CD4-positive, alpha-beta memory T cell (primary cell): ENCODE results near the gene ULBP3. TPM values are rescaled to one million over a fixed set of nuclear protein-coding genes. Genes with fewer than 3 reads are reported as not detected.
"Not testable (repeated sequence)": the region's sequence is repeated elsewhere in the genome, so short reads cannot be mapped to it uniquely, and the experiment has no call there.

Source experiments
- CTCF ChIA-PET: fragments of 350-600 bp; sonication (Branson Sonifier 250); formaldehyde crosslinking; loops from one replicate; lab custom pipeline; 2021; ENCODE audit warnings: inconsistent platforms; ENCODE audit not compliant: partially characterized antibody; lab: Charles Lee
- POLR2A ChIA-PET: fragments of 350-600 bp; sonication (Branson Sonifier 250); formaldehyde crosslinking; loops from one replicate; lab custom pipeline; 2021; ENCODE audit not compliant: partially characterized antibody; lab: Charles Lee
- DNase-seq, 5 donors: peaks; one replicate each; pipeline versions ENCODE4 v3.0.0 to v3.0.0-alpha.2; 2020 to 2022; ENCODE audit warnings: mixed read lengths in 1 of 5
- H3K27ac ChIP-seq: one replicate; pipeline ENCODE4 v1.7.0; 2013; ENCODE audit warnings: low read depth, low read length
- H3K27me3 ChIP-seq: 2 replicates; pipeline ENCODE4 v1.7.0; 2013; ENCODE audit warnings: mild to moderate bottlenecking, low read length, moderate library complexity; ENCODE audit not compliant: insufficient read depth
- H3K36me3 ChIP-seq: 2 replicates; pipeline ENCODE4 v1.7.0; 2013; ENCODE audit warnings: mild to moderate bottlenecking, low read length, moderate library complexity; ENCODE audit not compliant: insufficient read depth
- H3K4me1 ChIP-seq: 2 replicates; pipeline ENCODE4 v1.7.0; 2013; ENCODE audit warnings: mild to moderate bottlenecking, low read length, moderate library complexity; ENCODE audit not compliant: insufficient read depth
- H3K4me3 ChIP-seq, 2 donors: one replicate each; pipeline ENCODE4 v1.7.0; 2013; ENCODE audit warnings: low read length in 2 of 2, mild to moderate bottlenecking in 1 of 2
- H3K9me3 ChIP-seq, 2 donors: one replicate each; pipeline ENCODE4 v1.7.0; 2013; ENCODE audit warnings: low read length in 2 of 2, control low read depth in 1 of 2; ENCODE audit not compliant: control insufficient read depth in 1 of 2
- H3K27ac Mint-ChIP-seq, 7 donors: one replicate each; pipeline ENCODE4 v1.8.0; 2020 to 2021; ENCODE audit warnings: mixed read lengths in 7 of 7, mild to moderate bottlenecking in 6 of 7, inconsistent platforms in 3 of 7, moderate library complexity in 3 of 7
- H3K27me3 Mint-ChIP-seq, 2 donors: one replicate each; pipeline ENCODE4 v1.8.0; 2020 to 2021; ENCODE audit warnings: mixed read lengths in 2 of 2
- H3K36me3 Mint-ChIP-seq, 2 donors: one replicate each; pipeline ENCODE4 v1.8.0; 2020 to 2021; ENCODE audit warnings: mixed read lengths in 2 of 2, inconsistent platforms in 1 of 2, mild to moderate bottlenecking in 1 of 2
- H3K4me1 Mint-ChIP-seq, 4 donors: one replicate each; pipeline ENCODE4 v1.8.0; 2020 to 2021; ENCODE audit warnings: mixed read lengths in 4 of 4, mild to moderate bottlenecking in 1 of 4
- H3K4me3 Mint-ChIP-seq, 8 donors: one replicate each; pipeline ENCODE4 v1.8.0; 2020 to 2021; ENCODE audit warnings: mixed read lengths in 8 of 8, mild to moderate bottlenecking in 7 of 8, moderate library complexity in 6 of 8, inconsistent platforms in 3 of 8
- H3K9me3 Mint-ChIP-seq, 8 donors: one replicate each; pipeline ENCODE4 v1.8.0; 2020 to 2021; ENCODE audit warnings: mixed read lengths in 8 of 8, mild to moderate bottlenecking in 5 of 8, inconsistent platforms in 3 of 8, moderate library complexity in 1 of 8
- intact Hi-C: fragments of 100-400 bp; cut with micrococcal nuclease; formaldehyde crosslinking; loops from one replicate; pipeline ENCODE4 v1.15.1; 2023
- polyA plus RNA-seq, 2 donors: library from polyadenylated mRNA; unstranded; fragments of 300-500 nt; fragmentation: Illumina TruSeq; gene quantifications; one replicate each; pipeline ENCODE4 v1.2.3, GENCODE V29; 2021
- total RNA-seq, 2 experiments: library from RNA; stranded (reverse); gene quantifications; one replicate each; pipeline ENCODE4 v1.2.3, GENCODE V29; 2021

ULBP3 gene
- total and polyA plus RNA-seq, 4 experiments from 2014 or later = 0.42 to 0.96 (median 0.48) TPM; not detected in 1

- Histone ChIP-seq H3K36me3 (no peaks in the 10 kb centered on the region), H3K4me3 (no peak overlapping the region), H3K4me1 (peaks cover 18% of the 10 kb centered on the region), H3K9me3 (no peaks in the 10 kb centered on the region), H3K27ac (no peak overlapping the region), H3K27me3 (no peaks in the 10 kb centered on the region)
- intact Hi-C loops = no loop called here
- Mint-ChIP-seq H3K36me3 (peaks cover 0 to 7% of the 10 kb centered on the region in 2 donors), H3K4me3 (peak overlapping the region in 3 of 8 donors; percentile 17 to 57 (median 28)), H3K4me1 (peaks cover 8 to 30% (median 18%) of the 10 kb centered on the region in 4 donors), H3K27ac (peak overlapping the region in 1 of 7 donors; percentile 72), H3K27me3 (peaks cover 1 to 7% of the 10 kb centered on the region in 2 donors), H3K9me3 (no peaks in the 10 kb centered on the region)
- POLR2A ChIA-PET = interaction anchor here (0.7 to 1.1 kb wide), 2 partner anchors 10 to 746 kb away, joined by 3 read pairs; no protein-coding TSS in a partner anchor
- CTCF ChIA-PET = interaction anchor here (0.7 to 7.6 kb wide), 16 partner anchors 10 to 1459 kb away, joined by 3 to 56 read pairs (median 4); no protein-coding TSS in a partner anchor
- DNase-seq = no peak
Measured at GRCh38 chr6:150070236-150070818, 1.4 kb upstream of the ULBP3 start.

GRCh38 chr6:150069706-150070105 is 785 bp upstream of the ULBP3 start:
- Mint-ChIP-seq H3K4me1 (peaks cover 8 to 30% (median 18%) of the 10 kb centered on the region in 4 donors), H3K9me3 (no peaks in the 10 kb centered on the region), H3K27ac (peak overlapping the region in 2 of 7 donors; percentile 23 to 72), H3K4me3 (peak overlapping the region in 4 of 8 donors; percentile 17 to 92 (median 50)), H3K27me3 (peaks cover 0 to 7% of the 10 kb centered on the region in 2 donors), H3K36me3 (peaks cover 0 to 13% of the 10 kb centered on the region in 2 donors)
- H3K36me3 ChIP-seq = no peaks in the 10 kb centered on the region
- intact Hi-C loops = loop anchor here (2.0 kb wide), 1 partner anchor 65 kb away; no protein-coding TSS in a partner anchor
- ChIA-PET CTCF (interaction anchor here (2.0 to 7.6 kb wide), 3 partner anchors 11 to 16 kb away, joined by 6 to 56 read pairs (median 17); no protein-coding TSS in a partner anchor), POLR2A (interaction anchor here (1.1 kb wide), 1 partner anchor 10 kb away, joined by 3 read pairs; no protein-coding TSS in a partner anchor)
- no peak for DNase-seq
- H3K4me1 ChIP-seq = peaks cover 18% of the 10 kb centered on the region
- H3K9me3 ChIP-seq = no peaks in the 10 kb centered on the region
- H3K27me3 ChIP-seq = no peaks in the 10 kb centered on the region
- H3K4me3 ChIP-seq = no peak overlapping the region
- H3K27ac ChIP-seq = no peak overlapping the region

- Mint-ChIP-seq H3K36me3 (peaks cover 0 to 17% of the 10 kb centered on the region in 2 donors), H3K27ac (peak overlapping the region in 4 of 7 donors; percentile 14 to 61 (median 40)), H3K4me3 (peak overlapping the region; percentile 82 to 93 (median 90)), H3K9me3 (no peaks in the 10 kb centered on the region), H3K27me3 (peaks cover 0 to 4% of the 10 kb centered on the region in 2 donors), H3K4me1 (peaks cover 8 to 30% (median 18%) of the 10 kb centered on the region in 4 donors)
- no peaks in the 10 kb centered on the region for H3K27me3 ChIP-seq
- H3K27ac ChIP-seq = no peak overlapping the region
- H3K4me3 ChIP-seq = peak overlapping the region; percentile 65 to 79
- ChIA-PET CTCF (interaction anchor here (1.4 to 7.6 kb wide), 2 partner anchors 12 to 14 kb away, joined by 5 to 56 read pairs; no protein-coding TSS in a partner anchor), POLR2A (no interaction called here)
- intact Hi-C loops = loop anchor here (2.0 kb wide), 1 partner anchor 63 kb away; no protein-coding TSS in a partner anchor
- DNase-seq = peak in 1 of 5 donors; percentile 22
- H3K4me1 ChIP-seq = peaks cover 18% of the 10 kb centered on the region
- H3K36me3 ChIP-seq = no peaks in the 10 kb centered on the region
- H3K9me3 ChIP-seq = no peaks in the 10 kb centered on the region
Measured at GRCh38 chr6:150068151-150068550, 770 bp downstream of the ULBP3 start.

- DNase-seq = no peak
- peaks cover 0 to 4% of the 10 kb centered on the region in 2 donors for H3K27me3 Mint-ChIP-seq
- no peak overlapping the region for H3K27ac Mint-ChIP-seq
- Histone ChIP-seq H3K4me1 (peaks cover 12% of the 10 kb centered on the region), H3K27ac (no peak overlapping the region), H3K27me3 (no peaks in the 10 kb centered on the region), H3K36me3 (no peaks in the 10 kb centered on the region), H3K9me3 (no peaks in the 10 kb centered on the region), H3K4me3 (no peak overlapping the region)
- H3K4me1 Mint-ChIP-seq = peaks cover 8 to 19% (median 10%) of the 10 kb centered on the region in 4 donors
- H3K9me3 Mint-ChIP-seq = no peaks in the 10 kb centered on the region
- ChIA-PET CTCF (interaction anchor here (7.6 kb wide), 1 partner anchor 15 kb away, joined by 56 read pairs; no protein-coding TSS in a partner anchor), POLR2A (no interaction called here)
- intact Hi-C loops = no loop called here
- peaks cover 0 to 17% of the 10 kb centered on the region in 2 donors for H3K36me3 Mint-ChIP-seq
- H3K4me3 Mint-ChIP-seq = no peak overlapping the region
Measured at GRCh38 chr6:150065083-150065482, 3.8 kb downstream of the ULBP3 start.

GRCh38 chr6:150063640-150064039 is 5.3 kb downstream of the ULBP3 start:
- H3K9me3 Mint-ChIP-seq = no peaks in the 10 kb centered on the region
- DNase-seq = no peak
- no peak overlapping the region for H3K27ac ChIP-seq
- H3K27me3 ChIP-seq = peaks cover 4% of the 10 kb centered on the region
- H3K27me3 Mint-ChIP-seq = peaks cover 4 to 9% of the 10 kb centered on the region in 2 donors
- H3K4me3 Mint-ChIP-seq = no peak overlapping the region
- H3K4me1 Mint-ChIP-seq = peaks cover 10 to 17% (median 13%) of the 10 kb centered on the region in 4 donors
- H3K4me3 ChIP-seq = no peak overlapping the region
- POLR2A ChIA-PET = no interaction called here
- H3K36me3 ChIP-seq = no peaks in the 10 kb centered on the region
- no peaks in the 10 kb centered on the region for H3K9me3 ChIP-seq
- CTCF ChIA-PET = interaction anchor here (1.2 kb wide), 1 partner anchor 9 kb away, joined by 4 read pairs; no protein-coding TSS in a partner anchor
- intact Hi-C loops = no loop called here
- peaks cover 16% of the 10 kb centered on the region for H3K4me1 ChIP-seq
- H3K27ac Mint-ChIP-seq = no peak overlapping the region
- H3K36me3 Mint-ChIP-seq = peaks cover 0 to 17% of the 10 kb centered on the region in 2 donors

- H3K36me3 ChIP-seq, H3K4me1 ChIP-seq, intact Hi-C loops, H3K4me3 ChIP-seq, DNase-seq, H3K36me3 Mint-ChIP-seq, H3K9me3 Mint-ChIP-seq, H3K27me3 ChIP-seq, H3K9me3 ChIP-seq, H3K27ac ChIP-seq, POLR2A ChIA-PET: not testable (repeated sequence)
- CTCF ChIA-PET = interaction anchor here (1.7 kb wide), 1 partner anchor 11 kb away, joined by 6 read pairs; no protein-coding TSS in a partner anchor
- Mint-ChIP-seq H3K27me3 (peaks cover 15 to 21% of the 10 kb centered on the region in 2 donors), H3K4me3 (peak overlapping the region in 1 of 8 donors; percentile 15), H3K4me1 (peaks cover 7 to 11% (median 9%) of the 10 kb centered on the region in 4 donors), H3K27ac (peak overlapping the region in 1 of 7 donors; percentile 63)
Measured at GRCh38 chr6:150059973-150060372, 8.9 kb downstream of the ULBP3 start.

- Mint-ChIP-seq H3K9me3 (peaks cover 0 to 6% (median 0%) of the 10 kb centered on the region in 8 donors), H3K4me3 (no peak overlapping the region), H3K36me3 (peaks cover 0 to 1% of the 10 kb centered on the region in 2 donors), H3K27ac (no peak overlapping the region), H3K4me1 (peaks cover 7 to 11% (median 9%) of the 10 kb centered on the region in 4 donors), H3K27me3 (peaks cover 23 to 31% of the 10 kb centered on the region in 2 donors)
- peaks cover 8% of the 10 kb centered on the region for H3K4me1 ChIP-seq
- no peak overlapping the region for H3K27ac ChIP-seq
- H3K27me3 ChIP-seq = peaks cover 8% of the 10 kb centered on the region
- ChIA-PET POLR2A (no interaction called here), CTCF (no interaction called here)
- H3K9me3 ChIP-seq = no peaks in the 10 kb centered on the region
- H3K4me3 ChIP-seq = no peak overlapping the region
- no peak for DNase-seq
- intact Hi-C loops = no loop called here
- no peaks in the 10 kb centered on the region for H3K36me3 ChIP-seq
Measured at GRCh38 chr6:150058986-150059385, 9.9 kb downstream of the ULBP3 start.
